ENCODE data around the gene NAGS.
A peak's percentile ranks its signal among the peaks of the same experiment; 100 is the strongest.
"Not testable (repeated sequence)": the region's sequence is repeated elsewhere in the genome, so short reads cannot be mapped to it uniquely, and the experiment has no call there.

The NAGS gene

DNA sequence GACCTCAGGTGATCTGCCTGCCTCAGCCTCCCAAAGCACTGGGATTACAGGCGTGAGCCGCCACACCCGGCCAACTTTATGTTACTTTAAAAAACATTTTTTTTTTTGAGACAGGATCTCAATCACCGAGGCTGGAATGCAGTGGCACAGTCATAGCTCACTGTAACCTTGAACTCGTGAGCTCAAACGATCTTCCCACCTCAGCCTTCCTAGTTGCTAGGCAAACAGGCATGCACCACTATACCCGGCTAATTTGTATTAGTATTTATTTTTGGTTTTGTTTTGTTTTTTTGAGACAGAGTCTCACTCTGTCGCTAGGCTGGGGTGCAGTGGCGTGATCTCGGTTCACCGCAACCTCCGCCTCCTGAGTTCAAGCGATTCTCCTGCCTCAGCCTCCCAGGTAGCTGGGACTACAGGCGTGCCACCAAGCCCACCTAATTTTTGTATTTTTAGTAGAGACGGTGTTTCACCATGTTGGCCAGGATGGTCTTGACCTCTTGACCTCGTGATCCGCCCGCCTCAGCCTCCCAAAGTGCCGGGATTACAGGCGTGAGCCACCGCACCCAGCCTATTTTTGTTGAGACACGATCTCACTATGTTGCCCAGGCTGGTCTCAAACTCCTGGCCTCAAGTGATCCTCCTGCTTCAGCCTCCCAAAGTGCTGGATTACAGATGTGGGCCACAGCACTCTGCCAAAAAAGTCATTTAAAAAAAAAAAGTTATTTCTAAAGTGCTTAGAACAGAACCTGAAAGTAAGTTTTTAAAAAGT, 31.8 kb upstream of the NAGS start:
- H3K9ac ChIP-seq (ENCODE audit: low read depth, low read length); H3K36me3 ChIP-seq (ENCODE audit: insufficient read depth, low read length); H3K4me1 ChIP-seq (ENCODE audit: control insufficient read depth, insufficient read depth, low read length); H3K4me2 ChIP-seq (ENCODE audit: low read length); H3K4me3 ChIP-seq (ENCODE audit: low read length); H3K9me3 ChIP-seq (replicated peaks; ENCODE audit: low read length): not testable (repeated sequence)
- peaks cover 33% of the 10 kb centered on the region for H3K27me3 ChIP-seq (ENCODE audit: control insufficient read depth, insufficient read depth, low read length)

DNA sequence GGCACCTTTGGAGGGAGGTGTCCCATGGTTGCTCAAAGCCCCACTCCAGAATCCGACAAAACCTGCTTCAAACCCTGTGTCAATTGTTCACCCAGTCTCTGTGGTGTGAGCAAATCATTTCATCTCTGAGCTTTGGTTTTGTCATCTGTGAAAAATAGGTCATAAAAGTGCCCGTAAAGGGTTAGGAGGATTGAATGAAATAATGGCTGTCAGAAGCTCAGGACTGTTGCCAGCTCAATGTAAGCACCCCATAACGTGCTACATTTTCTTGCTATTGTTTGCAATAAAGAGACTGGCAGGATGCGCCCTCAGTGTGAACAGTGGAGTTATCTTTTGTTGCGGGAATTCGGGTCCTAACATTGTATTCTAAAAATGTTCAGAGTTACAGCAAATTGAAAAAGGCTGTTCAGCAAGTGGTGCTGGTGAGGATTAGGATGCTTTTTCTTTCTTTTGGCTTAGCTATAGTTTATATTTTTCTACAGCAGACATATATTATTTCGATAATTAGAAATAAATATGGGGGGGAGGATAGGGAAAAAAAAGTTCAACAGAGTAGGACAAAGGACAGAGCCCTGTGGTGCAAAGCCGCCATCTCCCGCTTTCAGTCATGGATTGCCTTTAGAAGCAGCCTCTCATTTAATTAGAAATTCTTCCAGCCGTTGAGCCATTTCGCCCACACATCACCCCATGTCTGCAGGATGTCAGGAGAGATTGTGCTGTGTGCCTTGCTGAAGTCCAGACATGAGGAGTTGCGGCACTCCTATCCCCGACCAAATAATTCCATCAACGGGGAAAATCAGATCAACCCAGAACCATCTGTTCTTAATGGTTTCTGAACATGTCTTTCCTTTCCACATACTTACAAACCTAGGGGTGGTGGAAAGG, 29.8 kb upstream of the NAGS start:
- no peak overlapping the region for H3K4me2 ChIP-seq (ENCODE audit: low read length)
- H3K36me3 ChIP-seq (ENCODE audit: insufficient read depth, low read length): no peaks in the 10 kb centered on the region
- no peaks in the 10 kb centered on the region for H3K4me1 ChIP-seq (ENCODE audit: control insufficient read depth, insufficient read depth, low read length)
- no peak overlapping the region for H3K9ac ChIP-seq (ENCODE audit: low read depth, low read length)
- H3K4me3 ChIP-seq (ENCODE audit: low read length): no peak overlapping the region
- H3K9me3 ChIP-seq (replicated peaks; ENCODE audit: low read length): no peaks in the 10 kb centered on the region
- peaks cover 47% of the 10 kb centered on the region for H3K27me3 ChIP-seq (ENCODE audit: control insufficient read depth, insufficient read depth, low read length)

DNA sequence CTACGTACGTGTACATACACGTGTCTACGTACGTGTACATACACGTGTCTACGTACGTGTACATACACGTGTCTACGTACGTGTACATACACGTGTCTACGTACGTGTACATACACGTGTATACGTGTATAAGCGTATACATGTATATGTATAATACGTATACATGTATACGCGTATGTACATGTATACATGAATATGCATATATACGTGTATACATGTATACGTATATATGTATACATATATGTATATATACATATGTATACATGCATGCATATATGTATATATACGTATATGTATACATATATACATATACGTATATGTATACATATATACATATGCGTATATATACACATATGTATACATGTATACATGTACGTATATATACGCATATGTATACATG, 28.5 kb upstream of the NAGS start:
- Histone ChIP-seq H3K36me3 (ENCODE audit: insufficient read depth, low read length) (no peaks in the 10 kb centered on the region), H3K4me3 (ENCODE audit: low read length) (no peak overlapping the region), H3K9me3 (replicated peaks; ENCODE audit: low read length) (no peaks in the 10 kb centered on the region), H3K27me3 (ENCODE audit: control insufficient read depth, insufficient read depth, low read length) (peaks cover 53% of the 10 kb centered on the region), H3K4me2 (ENCODE audit: low read length) (no peak overlapping the region), H3K4me1 (ENCODE audit: control insufficient read depth, insufficient read depth, low read length) (no peaks in the 10 kb centered on the region), H3K9ac (ENCODE audit: low read depth, low read length) (no peak overlapping the region)

- Histone ChIP-seq H3K4me2 (ENCODE audit: low read length) (no peak overlapping the region), H3K27me3 (ENCODE audit: control insufficient read depth, insufficient read depth, low read length) (peaks cover 56% of the 10 kb centered on the region), H3K4me3 (ENCODE audit: low read length) (no peak overlapping the region), H3K4me1 (ENCODE audit: control insufficient read depth, insufficient read depth, low read length) (no peaks in the 10 kb centered on the region), H3K36me3 (ENCODE audit: insufficient read depth, low read length) (no peaks in the 10 kb centered on the region), H3K9ac (ENCODE audit: low read depth, low read length) (no peak overlapping the region), H3K9me3 (replicated peaks; ENCODE audit: low read length) (no peaks in the 10 kb centered on the region)
These were observed 27.2 kb upstream of the NAGS start for GRCh38 chr17:43976963-43977837.

DNA sequence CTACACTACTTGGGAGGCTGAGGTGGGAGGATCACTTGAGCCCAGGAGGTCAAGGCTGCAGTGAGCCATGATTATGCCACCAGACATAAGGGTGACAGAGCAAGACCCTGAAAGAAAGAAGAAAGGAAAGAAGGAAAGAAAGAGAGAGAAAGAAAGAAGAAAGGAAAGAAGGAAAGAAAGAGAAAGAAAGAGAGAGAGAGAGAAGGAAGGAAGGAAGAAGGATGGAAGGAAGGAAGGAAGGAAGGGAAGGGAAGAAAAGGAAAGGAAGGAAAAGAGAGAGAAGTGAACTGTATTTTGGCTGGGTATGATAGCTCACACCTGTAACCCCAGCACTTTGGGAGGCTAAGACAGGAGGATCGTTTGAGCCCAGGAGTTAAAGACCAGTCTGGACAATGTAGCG, 26.3 kb upstream of the NAGS start:
- Histone ChIP-seq H3K4me2 (ENCODE audit: low read length) (no peak overlapping the region), H3K4me1 (ENCODE audit: control insufficient read depth, insufficient read depth, low read length) (no peaks in the 10 kb centered on the region), H3K36me3 (ENCODE audit: insufficient read depth, low read length) (no peaks in the 10 kb centered on the region), H3K9ac (ENCODE audit: low read depth, low read length) (no peak overlapping the region), H3K27me3 (ENCODE audit: control insufficient read depth, insufficient read depth, low read length) (peaks cover 64% of the 10 kb centered on the region), H3K9me3 (replicated peaks; ENCODE audit: low read length) (no peaks in the 10 kb centered on the region), H3K4me3 (ENCODE audit: low read length) (no peak overlapping the region)

DNA sequence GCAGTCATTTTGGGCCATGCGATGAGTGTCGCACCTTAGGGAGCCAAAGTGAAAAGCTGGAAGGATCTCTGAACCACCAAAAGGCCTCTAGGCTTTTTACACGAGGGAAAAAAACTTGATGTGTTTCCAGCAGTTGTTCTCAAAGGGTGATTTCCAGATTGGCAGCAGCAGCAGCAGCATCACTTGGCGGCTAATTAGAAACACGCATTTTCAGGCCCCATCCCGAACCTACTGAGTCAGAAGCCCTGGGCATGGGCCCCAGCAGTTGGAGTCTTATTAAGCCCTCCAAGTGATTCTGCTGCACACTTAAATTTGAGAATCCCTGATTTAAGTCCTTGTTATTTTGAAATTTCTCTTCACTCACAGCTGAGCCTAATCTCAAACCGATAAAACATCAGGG, 25.4 kb upstream of the NAGS start:
- Histone ChIP-seq H3K27me3 (ENCODE audit: control insufficient read depth, insufficient read depth, low read length) (peaks cover 73% of the 10 kb centered on the region), H3K9ac (ENCODE audit: low read depth, low read length) (no peak overlapping the region), H3K4me3 (ENCODE audit: low read length) (no peak overlapping the region), H3K9me3 (replicated peaks; ENCODE audit: low read length) (no peaks in the 10 kb centered on the region), H3K36me3 (ENCODE audit: insufficient read depth, low read length) (no peaks in the 10 kb centered on the region), H3K4me2 (ENCODE audit: low read length) (no peak overlapping the region), H3K4me1 (ENCODE audit: control insufficient read depth, insufficient read depth, low read length) (peaks cover 7% of the 10 kb centered on the region)

- Histone ChIP-seq H3K4me2 (ENCODE audit: low read length) (no peak overlapping the region), H3K27me3 (ENCODE audit: control insufficient read depth, insufficient read depth, low read length) (peaks cover 72% of the 10 kb centered on the region), H3K36me3 (ENCODE audit: insufficient read depth, low read length) (no peaks in the 10 kb centered on the region), H3K9me3 (replicated peaks; ENCODE audit: low read length) (no peaks in the 10 kb centered on the region), H3K9ac (ENCODE audit: low read depth, low read length) (no peak overlapping the region), H3K4me1 (ENCODE audit: control insufficient read depth, insufficient read depth, low read length) (peaks cover 13% of the 10 kb centered on the region), H3K4me3 (ENCODE audit: low read length) (no peak overlapping the region)
These were observed 24.8 kb upstream of the NAGS start for GRCh38 chr17:43979671-43980070.

- H3K4me2 ChIP-seq (ENCODE audit: low read length): no peak overlapping the region
- peaks cover 63% of the 10 kb centered on the region for H3K27me3 ChIP-seq (ENCODE audit: control insufficient read depth, insufficient read depth, low read length)
- no peak overlapping the region for H3K9ac ChIP-seq (ENCODE audit: low read depth, low read length)
- peaks cover 13% of the 10 kb centered on the region for H3K4me1 ChIP-seq (ENCODE audit: control insufficient read depth, insufficient read depth, low read length)
- H3K9me3 ChIP-seq (replicated peaks; ENCODE audit: low read length): no peaks in the 10 kb centered on the region
- no peaks in the 10 kb centered on the region for H3K36me3 ChIP-seq (ENCODE audit: insufficient read depth, low read length)
- H3K4me3 ChIP-seq (ENCODE audit: low read length): no peak overlapping the region
These were observed 22.3 kb upstream of the NAGS start for GRCh38 chr17:43982171-43982570.

DNA sequence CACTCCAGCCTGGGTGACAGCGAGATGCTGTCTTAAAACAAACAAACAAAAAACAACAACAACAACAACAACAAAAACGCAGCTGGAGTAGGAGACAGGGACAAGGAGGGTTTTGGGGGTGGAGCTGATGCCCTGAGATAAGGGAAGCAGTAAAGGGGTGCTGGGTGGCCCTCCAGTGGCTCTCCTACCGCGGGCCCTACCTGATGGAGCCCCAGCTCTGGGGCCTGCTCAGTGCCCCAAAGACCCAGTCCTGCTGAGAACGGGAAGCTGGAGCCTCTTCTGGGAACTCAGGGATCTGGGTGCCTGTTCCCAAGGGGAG, 21.3 kb upstream of the NAGS start:
- Histone ChIP-seq H3K36me3 (ENCODE audit: insufficient read depth, low read length) (no peaks in the 10 kb centered on the region), H3K4me2 (ENCODE audit: low read length) (peak overlapping the region; percentile 94), H3K9me3 (replicated peaks; ENCODE audit: low read length) (no peaks in the 10 kb centered on the region), H3K4me1 (ENCODE audit: control insufficient read depth, insufficient read depth, low read length) (peaks cover 13% of the 10 kb centered on the region), H3K4me3 (ENCODE audit: low read length) (peak overlapping the region; percentile 66), H3K9ac (ENCODE audit: low read depth, low read length) (no peak overlapping the region), H3K27me3 (ENCODE audit: control insufficient read depth, insufficient read depth, low read length) (peaks cover 54% of the 10 kb centered on the region)

DNA sequence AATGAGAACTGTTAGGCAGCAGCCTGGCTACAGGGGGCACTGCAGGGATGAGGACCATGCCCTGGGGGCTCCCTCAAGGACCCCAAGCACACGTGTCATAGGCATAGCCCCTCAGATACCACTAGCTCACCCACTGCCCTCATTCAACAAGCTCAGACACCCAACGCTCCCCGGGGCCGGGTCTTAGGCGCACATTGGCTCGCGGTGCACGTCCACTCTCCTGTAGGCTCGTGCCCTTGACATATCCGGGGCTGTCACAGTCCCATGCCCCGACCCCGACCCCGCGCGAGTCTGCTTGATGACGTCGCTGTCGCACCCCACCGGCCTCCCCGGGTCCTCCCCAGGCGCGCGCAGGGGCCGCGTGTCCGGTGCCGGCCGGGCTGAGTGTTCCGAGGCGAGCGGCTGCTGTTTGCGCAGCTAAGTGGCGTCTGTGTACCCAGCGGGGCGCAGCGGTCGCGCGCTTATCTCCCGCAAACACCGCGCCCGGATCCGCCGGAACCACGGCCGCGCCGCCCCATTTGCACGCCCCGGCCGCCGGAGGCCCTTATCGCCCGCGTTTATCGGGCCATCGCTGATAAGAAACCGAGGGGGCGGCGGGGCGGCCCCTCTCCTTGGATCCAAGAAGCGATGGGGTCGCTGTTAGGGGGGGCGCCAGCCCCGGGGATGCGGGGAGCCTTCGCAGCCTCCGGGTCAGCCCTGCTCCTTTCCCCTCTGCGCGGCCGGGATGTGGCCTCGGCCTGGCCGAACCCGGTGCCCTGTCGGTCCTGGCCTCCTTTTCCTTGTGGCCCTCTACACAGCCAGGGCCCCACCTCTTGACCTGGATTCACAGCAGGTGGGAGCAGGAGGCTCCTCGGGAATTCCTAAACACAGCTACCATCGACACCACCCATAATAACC, 20.7 kb upstream of the NAGS start:
- H3K9me3 ChIP-seq (replicated peaks; ENCODE audit: low read length): no peaks in the 10 kb centered on the region
- H3K4me2 ChIP-seq (ENCODE audit: low read length): peak overlapping the region; percentile 94
- peak overlapping the region; percentile 66 for H3K4me3 ChIP-seq (ENCODE audit: low read length)
- H3K4me1 ChIP-seq (ENCODE audit: control insufficient read depth, insufficient read depth, low read length): peaks cover 13% of the 10 kb centered on the region
- peak overlapping the region; percentile 69 for H3K9ac ChIP-seq (ENCODE audit: low read depth, low read length)
- H3K36me3 ChIP-seq (ENCODE audit: insufficient read depth, low read length): no peaks in the 10 kb centered on the region
- H3K27me3 ChIP-seq (ENCODE audit: control insufficient read depth, insufficient read depth, low read length): peaks cover 48% of the 10 kb centered on the region

All from skeletal muscle satellite cell (primary cell).